Measurements from ENCODE around the gene HINT3. TPM values are rescaled to one million over a fixed set of nuclear protein-coding genes. Genes with fewer than 3 reads are reported as not detected.
"Not testable (repeated sequence)": the region's sequence is repeated elsewhere in the genome, so short reads cannot be mapped to it uniquely, and the experiment has no call there.

Gene HINT3
- total RNA-seq, 1 experiment from 2014 or later, result 22.0 TPM

- H3K9me2 ChIP-seq (replicated peaks; ENCODE audit: insufficient read depth, low read length), result no peaks in the 10 kb centered on the region
- H3K9ac ChIP-seq (ENCODE audit: low read length), result no peak overlapping the region
- H3K4me2 ChIP-seq (ENCODE audit: low read depth, low read length, poor library complexity, severe bottlenecking), result no peak overlapping the region
- H4K20me1 ChIP-seq (ENCODE audit: insufficient read depth, low read depth, low read length), result no peaks in the 10 kb centered on the region
- H3K9me3 ChIP-seq (ENCODE audit: low read length), result no peaks in the 10 kb centered on the region
- DNase-seq, result no peak
- no peaks in the 10 kb centered on the region for H3K4me1 ChIP-seq (ENCODE audit: low read length)
- H3K27me3 ChIP-seq (ENCODE audit: low read length), result no peaks in the 10 kb centered on the region
- no peak overlapping the region for H2AFZ ChIP-seq (ENCODE audit: low read length)
- peaks cover 86% of the 10 kb centered on the region for H3K36me3 ChIP-seq (ENCODE audit: insufficient read depth, low read length)
- no peak overlapping the region for H3K4me3 ChIP-seq (ENCODE audit: low read length)
- peaks cover 86% of the 10 kb centered on the region for H3K79me2 ChIP-seq (ENCODE audit: low read length)
- H3K27ac ChIP-seq (ENCODE audit: low read length), result no peak overlapping the region
These were observed 46.4 kb downstream of the HINT3 start for GRCh38 chr6:126002755-126003679.

- Histone ChIP-seq H3K79me2 (ENCODE audit: low read length) (peaks cover 47% of the 10 kb centered on the region), H3K4me3 (ENCODE audit: low read length) (no peak overlapping the region), H4K20me1 (ENCODE audit: insufficient read depth, low read depth, low read length) (no peaks in the 10 kb centered on the region), H3K9me3 (ENCODE audit: low read length) (no peaks in the 10 kb centered on the region), H3K4me1 (ENCODE audit: low read length) (no peaks in the 10 kb centered on the region), H2AFZ (ENCODE audit: low read length) (no peak overlapping the region), H3K9ac (ENCODE audit: low read length) (no peak overlapping the region), H3K27me3 (ENCODE audit: low read length) (no peaks in the 10 kb centered on the region), H3K27ac (ENCODE audit: low read length) (no peak overlapping the region), H3K4me2 (ENCODE audit: low read depth, low read length, poor library complexity, severe bottlenecking) (no peak overlapping the region), H3K9me2 (replicated peaks; ENCODE audit: insufficient read depth, low read length) (no peaks in the 10 kb centered on the region), H3K36me3 (ENCODE audit: insufficient read depth, low read length) (peaks cover 79% of the 10 kb centered on the region)
- DNase-seq, result no peak
These were observed 51.2 kb downstream of the HINT3 start for GRCh38 chr6:126007800-126008199.

GRCh38 chr6:126010040-126010439, 53.5 kb downstream of the HINT3 start:
- no peak overlapping the region for H3K4me2 ChIP-seq (ENCODE audit: low read depth, low read length, poor library complexity, severe bottlenecking)
- no peaks in the 10 kb centered on the region for H3K9me3 ChIP-seq (ENCODE audit: low read length)
- H4K20me1 ChIP-seq (ENCODE audit: insufficient read depth, low read depth, low read length), result no peaks in the 10 kb centered on the region
- no peak overlapping the region for H3K27ac ChIP-seq (ENCODE audit: low read length)
- H3K79me2 ChIP-seq (ENCODE audit: low read length), result peaks cover 26% of the 10 kb centered on the region
- no peaks in the 10 kb centered on the region for H3K27me3 ChIP-seq (ENCODE audit: low read length)
- no peaks in the 10 kb centered on the region for H3K4me1 ChIP-seq (ENCODE audit: low read length)
- peaks cover 74% of the 10 kb centered on the region for H3K36me3 ChIP-seq (ENCODE audit: insufficient read depth, low read length)
- no peak for DNase-seq
- H3K4me3 ChIP-seq (ENCODE audit: low read length), result no peak overlapping the region
- no peaks in the 10 kb centered on the region for H3K9me2 ChIP-seq (replicated peaks; ENCODE audit: insufficient read depth, low read length)
- H2AFZ ChIP-seq (ENCODE audit: low read length), result no peak overlapping the region
- H3K9ac ChIP-seq (ENCODE audit: low read length), result no peak overlapping the region

- no peak overlapping the region for H3K27ac ChIP-seq (ENCODE audit: low read length)
- no peak overlapping the region for H3K9ac ChIP-seq (ENCODE audit: low read length)
- H3K4me1 ChIP-seq (ENCODE audit: low read length), result no peaks in the 10 kb centered on the region
- no peak overlapping the region for H3K4me3 ChIP-seq (ENCODE audit: low read length)
- H3K4me2 ChIP-seq (ENCODE audit: low read depth, low read length, poor library complexity, severe bottlenecking), result no peak overlapping the region
- no peak overlapping the region for H2AFZ ChIP-seq (ENCODE audit: low read length)
- H4K20me1 ChIP-seq (ENCODE audit: insufficient read depth, low read depth, low read length), result no peaks in the 10 kb centered on the region
- no peaks in the 10 kb centered on the region for H3K9me2 ChIP-seq (replicated peaks; ENCODE audit: insufficient read depth, low read length)
- no peaks in the 10 kb centered on the region for H3K9me3 ChIP-seq (ENCODE audit: low read length)
- H3K27me3 ChIP-seq (ENCODE audit: low read length), result no peaks in the 10 kb centered on the region
- peaks cover 78% of the 10 kb centered on the region for H3K36me3 ChIP-seq (ENCODE audit: insufficient read depth, low read length)
- no peak for DNase-seq
- H3K79me2 ChIP-seq (ENCODE audit: low read length), result peaks cover 39% of the 10 kb centered on the region
These were observed 59.3 kb downstream of the HINT3 start for GRCh38 chr6:126015863-126016262.

- DNase-seq, result no peak
- Histone ChIP-seq H3K4me1 (ENCODE audit: low read length) (no peaks in the 10 kb centered on the region), H3K36me3 (ENCODE audit: insufficient read depth, low read length) (peaks cover 80% of the 10 kb centered on the region), H3K79me2 (ENCODE audit: low read length) (peaks cover 41% of the 10 kb centered on the region), H3K27me3 (ENCODE audit: low read length) (no peaks in the 10 kb centered on the region), H3K9ac (ENCODE audit: low read length) (no peak overlapping the region), H3K9me3 (ENCODE audit: low read length) (no peaks in the 10 kb centered on the region), H3K27ac (ENCODE audit: low read length) (no peak overlapping the region), H2AFZ (ENCODE audit: low read length) (no peak overlapping the region), H3K4me3 (ENCODE audit: low read length) (no peak overlapping the region), H3K4me2 (ENCODE audit: low read depth, low read length, poor library complexity, severe bottlenecking) (no peak overlapping the region), H4K20me1 (ENCODE audit: insufficient read depth, low read depth, low read length) (no peaks in the 10 kb centered on the region), H3K9me2 (replicated peaks; ENCODE audit: insufficient read depth, low read length) (no peaks in the 10 kb centered on the region)
These were observed 60.0 kb downstream of the HINT3 start for GRCh38 chr6:126016591-126016990.

GRCh38 chr6:126017668-126018067, 61.1 kb downstream of the HINT3 start:
- no peaks in the 10 kb centered on the region for H3K27me3 ChIP-seq (ENCODE audit: low read length)
- H3K79me2 ChIP-seq (ENCODE audit: low read length), result peaks cover 38% of the 10 kb centered on the region
- H3K9ac ChIP-seq (ENCODE audit: low read length), result no peak overlapping the region
- H3K9me3 ChIP-seq (ENCODE audit: low read length), result no peaks in the 10 kb centered on the region
- H3K4me2 ChIP-seq (ENCODE audit: low read depth, low read length, poor library complexity, severe bottlenecking), result no peak overlapping the region
- H2AFZ ChIP-seq (ENCODE audit: low read length), result no peak overlapping the region
- H3K4me1 ChIP-seq (ENCODE audit: low read length), result no peaks in the 10 kb centered on the region
- peaks cover 77% of the 10 kb centered on the region for H3K36me3 ChIP-seq (ENCODE audit: insufficient read depth, low read length)
- H3K27ac ChIP-seq (ENCODE audit: low read length), result no peak overlapping the region
- H4K20me1 ChIP-seq (ENCODE audit: insufficient read depth, low read depth, low read length), result no peaks in the 10 kb centered on the region
- DNase-seq, result no peak
- H3K9me2 ChIP-seq (replicated peaks; ENCODE audit: insufficient read depth, low read length), result no peaks in the 10 kb centered on the region
- H3K4me3 ChIP-seq (ENCODE audit: low read length), result no peak overlapping the region

GRCh38 chr6:126020305-126021050, 63.9 kb downstream of the HINT3 start:
- no peaks in the 10 kb centered on the region for H3K4me1 ChIP-seq (ENCODE audit: low read length)
- no peaks in the 10 kb centered on the region for H3K27me3 ChIP-seq (ENCODE audit: low read length)
- no peaks in the 10 kb centered on the region for H3K9me2 ChIP-seq (replicated peaks; ENCODE audit: insufficient read depth, low read length)
- H3K4me2 ChIP-seq (ENCODE audit: low read depth, low read length, poor library complexity, severe bottlenecking), result no peak overlapping the region
- H2AFZ ChIP-seq (ENCODE audit: low read length), result no peak overlapping the region
- H3K36me3 ChIP-seq (ENCODE audit: insufficient read depth, low read length), result peaks cover 84% of the 10 kb centered on the region
- no peaks in the 10 kb centered on the region for H3K9me3 ChIP-seq (ENCODE audit: low read length)
- H3K4me3 ChIP-seq (ENCODE audit: low read length), result no peak overlapping the region
- no peak for DNase-seq
- H3K27ac ChIP-seq (ENCODE audit: low read length), result no peak overlapping the region
- H4K20me1 ChIP-seq (ENCODE audit: insufficient read depth, low read depth, low read length), result no peaks in the 10 kb centered on the region
- peaks cover 43% of the 10 kb centered on the region for H3K79me2 ChIP-seq (ENCODE audit: low read length)
- no peak overlapping the region for H3K9ac ChIP-seq (ENCODE audit: low read length)

GRCh38 chr6:126023474-126023873, 66.9 kb downstream of the HINT3 start:
- Histone ChIP-seq H3K79me2 (ENCODE audit: low read length) (peaks cover 29% of the 10 kb centered on the region), H3K4me1 (ENCODE audit: low read length) (peaks cover 12% of the 10 kb centered on the region), H3K36me3 (ENCODE audit: insufficient read depth, low read length) (peaks cover 77% of the 10 kb centered on the region)
- H3K9ac ChIP-seq (ENCODE audit: low read length); H3K4me2 ChIP-seq (ENCODE audit: low read depth, low read length, poor library complexity, severe bottlenecking); H3K27me3 ChIP-seq (ENCODE audit: low read length); H3K9me3 ChIP-seq (ENCODE audit: low read length); H3K9me2 ChIP-seq (replicated peaks; ENCODE audit: insufficient read depth, low read length); DNase-seq; H3K4me3 ChIP-seq (ENCODE audit: low read length); H2AFZ ChIP-seq (ENCODE audit: low read length); H3K27ac ChIP-seq (ENCODE audit: low read length); H4K20me1 ChIP-seq (ENCODE audit: insufficient read depth, low read depth, low read length): not testable (repeated sequence)
